ENCODE results near the gene OR51V1.

DNA sequence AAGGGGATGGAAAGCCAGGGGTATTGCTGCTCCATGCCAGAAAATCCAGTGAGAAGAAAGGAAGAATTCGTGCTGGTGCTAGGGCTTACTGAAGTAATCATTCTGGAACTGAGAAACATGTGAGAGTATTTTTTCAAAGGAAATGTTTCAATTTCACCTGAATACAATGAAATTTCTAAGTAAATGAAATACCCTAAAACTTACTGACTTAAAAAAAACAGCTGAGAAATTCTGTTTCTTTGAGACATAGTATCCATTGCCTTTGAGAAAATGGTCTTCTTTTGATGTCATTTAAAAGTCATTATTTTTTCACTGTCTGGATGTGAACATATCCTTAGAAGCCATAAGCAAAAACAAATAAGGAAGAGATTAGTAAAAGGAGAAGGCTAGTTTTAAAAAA lies at the start of gene OR51V1:
- TF ChIP-seq GATA2 (IDR thresholded peaks at IDR 0.05; ENCODE audit: low read depth, low read length) (no peak), GATA3 (IDR thresholded peaks at IDR 0.05; ENCODE audit: low read depth, low read length) (no peak)
